ENCODE data around the gene GSTM3. TPM values are rescaled to one million over a fixed set of nuclear protein-coding genes. Genes with fewer than 3 reads are reported as not detected.

The GSTM3 gene
- total RNA-seq, 4 donors from 2014 or later = 16.3 to 72.6 (median 32.4) TPM

GRCh38 chr1:109721971-109722370, 18.9 kb downstream of the GSTM3 start:
- H3K9me3 ChIP-seq = no peaks in the 10 kb centered on the region
- H3K27me3 ChIP-seq = no peaks in the 10 kb centered on the region
- no peaks in the 10 kb centered on the region for H3K36me3 ChIP-seq
- H3K4me1 ChIP-seq = no peaks in the 10 kb centered on the region
- TF ChIP-seq POLR2A (IDR thresholded peaks at IDR 0.05) = no peak
- TF ChIP-seq, protein P1, sequence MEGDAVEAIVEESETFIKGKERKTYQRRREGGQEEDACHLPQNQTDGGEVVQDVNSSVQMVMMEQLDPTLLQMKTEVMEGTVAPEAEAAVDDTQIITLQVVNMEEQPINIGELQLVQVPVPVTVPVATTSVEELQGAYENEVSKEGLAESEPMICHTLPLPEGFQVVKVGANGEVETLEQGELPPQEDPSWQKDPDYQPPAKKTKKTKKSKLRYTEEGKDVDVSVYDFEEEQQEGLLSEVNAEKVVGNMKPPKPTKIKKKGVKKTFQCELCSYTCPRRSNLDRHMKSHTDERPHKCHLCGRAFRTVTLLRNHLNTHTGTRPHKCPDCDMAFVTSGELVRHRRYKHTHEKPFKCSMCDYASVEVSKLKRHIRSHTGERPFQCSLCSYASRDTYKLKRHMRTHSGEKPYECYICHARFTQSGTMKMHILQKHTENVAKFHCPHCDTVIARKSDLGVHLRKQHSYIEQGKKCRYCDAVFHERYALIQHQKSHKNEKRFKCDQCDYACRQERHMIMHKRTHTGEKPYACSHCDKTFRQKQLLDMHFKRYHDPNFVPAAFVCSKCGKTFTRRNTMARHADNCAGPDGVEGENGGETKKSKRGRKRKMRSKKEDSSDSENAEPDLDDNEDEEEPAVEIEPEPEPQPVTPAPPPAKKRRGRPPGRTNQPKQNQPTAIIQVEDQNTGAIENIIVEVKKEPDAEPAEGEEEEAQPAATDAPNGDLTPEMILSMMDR (IDR thresholded peaks at IDR 0.05) = no peak
- no peak for DNase-seq
- H3K4me3 ChIP-seq = no peak overlapping the region
- no peak overlapping the region for H3K27ac ChIP-seq

DNA sequence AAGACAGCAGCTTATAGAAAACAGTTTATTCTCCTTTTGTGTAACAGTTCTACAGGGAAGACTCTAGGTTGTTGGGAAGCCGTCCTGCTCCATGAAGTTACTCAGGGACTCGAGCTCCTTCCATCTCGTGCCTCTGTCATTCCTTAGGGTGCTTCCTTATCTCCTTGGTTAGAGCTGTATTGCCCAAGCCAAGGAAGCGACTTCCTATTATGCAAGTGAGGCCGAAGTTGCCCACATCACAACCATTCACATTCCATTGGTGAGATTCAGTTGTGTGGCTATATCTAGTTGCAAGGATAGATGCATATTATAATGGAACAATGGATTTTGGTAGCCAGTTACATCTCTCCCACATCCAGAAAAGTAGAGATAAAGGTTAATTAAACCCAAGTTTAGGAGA, 19.8 kb downstream of the GSTM3 start:
- TF ChIP-seq POLR2A (IDR thresholded peaks at IDR 0.05) = no peak
- TF ChIP-seq, protein P1 (IDR thresholded peaks at IDR 0.05) = no peak
- H3K9me3 ChIP-seq = no peaks in the 10 kb centered on the region
- no peak overlapping the region for H3K4me3 ChIP-seq
- no peaks in the 10 kb centered on the region for H3K36me3 ChIP-seq
- no peaks in the 10 kb centered on the region for H3K27me3 ChIP-seq
- H3K4me1 ChIP-seq = no peaks in the 10 kb centered on the region
- H3K27ac ChIP-seq = no peak overlapping the region
- no peak for DNase-seq

GRCh38 chr1:109719337-109719837, 21.5 kb downstream of the GSTM3 start:
- H3K4me1 ChIP-seq = no peaks in the 10 kb centered on the region
- no peak overlapping the region for H3K4me3 ChIP-seq
- DNase-seq = no peak
- H3K27me3 ChIP-seq = no peaks in the 10 kb centered on the region
- H3K9me3 ChIP-seq = no peaks in the 10 kb centered on the region
- TF ChIP-seq, protein P1 (IDR thresholded peaks at IDR 0.05) = no peak
- TF ChIP-seq POLR2A (IDR thresholded peaks at IDR 0.05) = no peak
- no peaks in the 10 kb centered on the region for H3K36me3 ChIP-seq
- no peak overlapping the region for H3K27ac ChIP-seq

- Histone ChIP-seq H3K27me3 (no peaks in the 10 kb centered on the region), H3K36me3 (no peaks in the 10 kb centered on the region), H3K4me3 (no peak overlapping the region), H3K9me3 (no peaks in the 10 kb centered on the region), H3K27ac (no peak overlapping the region), H3K4me1 (no peaks in the 10 kb centered on the region)
- no peak for TF ChIP-seq POLR2A (IDR thresholded peaks at IDR 0.05)
- TF ChIP-seq, protein P1 (IDR thresholded peaks at IDR 0.05) = peak in 3 of 6 experiments; percentile 49 to 61 (median 51)
- DNase-seq = no peak
These were observed 22.3 kb downstream of the GSTM3 start for GRCh38 chr1:109718495-109718894.

- no peaks in the 10 kb centered on the region for H3K9me3 ChIP-seq
- H3K27me3 ChIP-seq = no peaks in the 10 kb centered on the region
- H3K4me1 ChIP-seq = no peaks in the 10 kb centered on the region
- H3K4me3 ChIP-seq = no peak overlapping the region
- TF ChIP-seq POLR2A (IDR thresholded peaks at IDR 0.05) = no peak
- TF ChIP-seq, protein P1 (IDR thresholded peaks at IDR 0.05) = no peak
- DNase-seq = no peak
- no peaks in the 10 kb centered on the region for H3K36me3 ChIP-seq
- H3K27ac ChIP-seq = no peak overlapping the region
These were observed 23.1 kb downstream of the GSTM3 start for GRCh38 chr1:109717729-109718128.

DNA sequence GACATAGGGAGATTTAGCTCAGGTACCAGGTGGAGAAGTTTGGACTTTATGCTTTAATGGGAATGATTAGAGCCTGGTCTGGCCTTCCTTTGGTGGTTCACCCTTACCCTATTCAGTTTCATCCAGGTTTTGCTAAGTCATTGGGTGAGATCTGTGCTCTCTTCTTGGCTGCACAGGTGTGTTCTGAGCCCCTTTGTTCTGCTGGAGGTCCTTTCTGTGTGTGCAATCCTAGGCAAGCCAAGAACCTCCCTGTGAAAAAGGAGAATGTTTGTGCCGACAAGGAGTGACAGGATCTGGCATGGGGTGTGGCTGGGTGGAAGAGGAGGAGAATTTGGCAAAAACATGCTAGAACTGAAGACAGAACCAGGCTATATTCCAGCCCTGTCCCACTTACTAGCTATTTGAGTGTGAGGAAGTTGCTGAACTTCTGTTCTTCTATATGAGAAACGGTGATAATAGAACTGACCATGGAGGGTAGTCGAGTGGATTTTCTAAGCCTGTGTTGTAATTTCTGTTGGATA, 24.2 kb downstream of the GSTM3 start:
- no peak overlapping the region for H3K4me3 ChIP-seq
- DNase-seq = no peak
- no peaks in the 10 kb centered on the region for H3K4me1 ChIP-seq
- H3K36me3 ChIP-seq = no peaks in the 10 kb centered on the region
- no peaks in the 10 kb centered on the region for H3K27me3 ChIP-seq
- no peak overlapping the region for H3K27ac ChIP-seq
- H3K9me3 ChIP-seq = no peaks in the 10 kb centered on the region
- TF ChIP-seq, protein P1 (IDR thresholded peaks at IDR 0.05) = no peak
- no peak for TF ChIP-seq POLR2A (IDR thresholded peaks at IDR 0.05)
